NCI-H1436 (cell line): Measurements from ENCODE around the gene DCBLD2.

ENCODE experiments used
- DNase-seq: peaks from one replicate; lab custom pipeline; 2025; lab: John Stamatoyannopoulos, UW

Gene DCBLD2

GRCh38 chr3:98791341-98792325 is 109.9 kb downstream of the DCBLD2 start:
- no peak for DNase-seq

- no peak for DNase-seq
These were observed 112.8 kb downstream of the DCBLD2 start for GRCh38 chr3:98788651-98789050.

GRCh38 chr3:98787181-98787580 is 114.3 kb downstream of the DCBLD2 start:
- DNase-seq, result no peak

GRCh38 chr3:98786364-98787006 is 115.0 kb downstream of the DCBLD2 start:
- DNase-seq, result no peak

- no peak for DNase-seq
These were observed 116.6 kb downstream of the DCBLD2 start for GRCh38 chr3:98784666-98785600.

GRCh38 chr3:98784042-98784441 is 117.5 kb downstream of the DCBLD2 start:
- DNase-seq, result no peak

GRCh38 chr3:98782824-98783500 is 118.5 kb downstream of the DCBLD2 start:
- DNase-seq, result no peak

GRCh38 chr3:98780343-98780742 is 121.2 kb downstream of the DCBLD2 start:
- DNase-seq, result no peak

- DNase-seq, result no peak
These were observed 121.8 kb downstream of the DCBLD2 start for GRCh38 chr3:98779541-98780335.

- DNase-seq, result no peak
These were observed 122.6 kb downstream of the DCBLD2 start for GRCh38 chr3:98778852-98779413.

GRCh38 chr3:98778383-98778782 is 123.1 kb downstream of the DCBLD2 start:
- no peak for DNase-seq

GRCh38 chr3:98777801-98778220 is 123.7 kb downstream of the DCBLD2 start:
- no peak for DNase-seq

- no peak for DNase-seq
These were observed 124.2 kb downstream of the DCBLD2 start for GRCh38 chr3:98777286-98777685.

- no peak for DNase-seq
These were observed 125.4 kb downstream of the DCBLD2 start for GRCh38 chr3:98776140-98776493.

- DNase-seq, result no peak
These were observed 125.9 kb downstream of the DCBLD2 start for GRCh38 chr3:98775459-98776139.

- no peak for DNase-seq
These were observed 129.5 kb downstream of the DCBLD2 start for GRCh38 chr3:98772022-98772421.

GRCh38 chr3:98770261-98771039 is 131.0 kb downstream of the DCBLD2 start:
- no peak for DNase-seq

- DNase-seq, result no peak
These were observed 132.0 kb downstream of the DCBLD2 start for GRCh38 chr3:98769448-98769847.

GRCh38 chr3:98768961-98769360 is 132.5 kb downstream of the DCBLD2 start:
- no peak for DNase-seq
